RWPE2 (cell line): ENCODE data around the gene PPP1CC.

Experiments used
- ATAC-seq: fragments of 200-7000 bp; cut with Tn5 transposase; 3 replicates; pipeline ENCODE4 v1.9.1; 2021; ENCODE audit warnings: low read depth
- DNase-seq: peaks from one replicate; pipeline ENCODE4 v3.0.0-alpha.2; 2020; ENCODE audit warnings: low spot score
- H3K27ac ChIP-seq: fragments of 450-650 bp; 2 replicates; pipeline ENCODE4 v1.5.1; 2017; ENCODE audit warnings: mild to moderate bottlenecking; ENCODE audit not compliant: poor library complexity, severe bottlenecking
- H3K27me3 ChIP-seq: fragments of 250-450 bp; sonication (Bioruptor Pico); 2 replicates; pipeline ENCODE4 v1.5.1; 2021; ENCODE audit warnings: mild to moderate bottlenecking, moderate library complexity; ENCODE audit not compliant: insufficient read depth, poor library complexity, severe bottlenecking
- H3K36me3 ChIP-seq: fragments of 250-450 bp; sonication (Bioruptor Pico); 2 replicates; pipeline ENCODE4 v1.5.1; 2020; ENCODE audit warnings: low read depth, mild to moderate bottlenecking, moderate library complexity
- H3K4me1 ChIP-seq: fragments of 250-450 bp; sonication (Bioruptor Pico); 2 replicates; pipeline ENCODE4 v1.5.1; 2021; ENCODE audit warnings: mild to moderate bottlenecking, moderate library complexity; ENCODE audit not compliant: insufficient read depth, poor library complexity, severe bottlenecking
- H3K4me3 ChIP-seq: fragments of 250-450 bp; sonication (Bioruptor Pico); 2 replicates; pipeline ENCODE4 v1.5.1; 2021; ENCODE audit warnings: mild to moderate bottlenecking, moderate library complexity; ENCODE audit not compliant: severe bottlenecking
- H3K9me3 ChIP-seq: fragments of 250-450 bp; sonication (Bioruptor Pico); 2 replicates; pipeline ENCODE4 v1.5.1; 2021; ENCODE audit warnings: mild to moderate bottlenecking, moderate library complexity; ENCODE audit not compliant: severe bottlenecking
- TF ChIP-seq, protein P1 (sequence below): fragments of 450-650 bp; IDR thresholded peaks from one replicate; pipeline ENCODE4 v1.5.1; 2017; ENCODE audit warnings: mild to moderate bottlenecking, moderate library complexity; ENCODE audit not compliant: poor library complexity, severe bottlenecking

PPP1CC gene

GRCh38 chr12:110686294-110686903, 56.3 kb downstream of the PPP1CC start:
- H3K36me3 ChIP-seq: no peaks in the 10 kb centered on the region
- no peak overlapping the region for H3K4me3 ChIP-seq
- no peak for DNase-seq
- peaks cover 13% of the 10 kb centered on the region for H3K27me3 ChIP-seq
- TF ChIP-seq, protein P1, sequence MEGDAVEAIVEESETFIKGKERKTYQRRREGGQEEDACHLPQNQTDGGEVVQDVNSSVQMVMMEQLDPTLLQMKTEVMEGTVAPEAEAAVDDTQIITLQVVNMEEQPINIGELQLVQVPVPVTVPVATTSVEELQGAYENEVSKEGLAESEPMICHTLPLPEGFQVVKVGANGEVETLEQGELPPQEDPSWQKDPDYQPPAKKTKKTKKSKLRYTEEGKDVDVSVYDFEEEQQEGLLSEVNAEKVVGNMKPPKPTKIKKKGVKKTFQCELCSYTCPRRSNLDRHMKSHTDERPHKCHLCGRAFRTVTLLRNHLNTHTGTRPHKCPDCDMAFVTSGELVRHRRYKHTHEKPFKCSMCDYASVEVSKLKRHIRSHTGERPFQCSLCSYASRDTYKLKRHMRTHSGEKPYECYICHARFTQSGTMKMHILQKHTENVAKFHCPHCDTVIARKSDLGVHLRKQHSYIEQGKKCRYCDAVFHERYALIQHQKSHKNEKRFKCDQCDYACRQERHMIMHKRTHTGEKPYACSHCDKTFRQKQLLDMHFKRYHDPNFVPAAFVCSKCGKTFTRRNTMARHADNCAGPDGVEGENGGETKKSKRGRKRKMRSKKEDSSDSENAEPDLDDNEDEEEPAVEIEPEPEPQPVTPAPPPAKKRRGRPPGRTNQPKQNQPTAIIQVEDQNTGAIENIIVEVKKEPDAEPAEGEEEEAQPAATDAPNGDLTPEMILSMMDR: no peak
- H3K9me3 ChIP-seq: no peaks in the 10 kb centered on the region
- ATAC-seq: no peak
- no peaks in the 10 kb centered on the region for H3K4me1 ChIP-seq
- H3K27ac ChIP-seq: no peak overlapping the region

GRCh38 chr12:110684312-110684836, 58.3 kb downstream of the PPP1CC start:
- peaks cover 13% of the 10 kb centered on the region for H3K27me3 ChIP-seq
- no peaks in the 10 kb centered on the region for H3K4me1 ChIP-seq
- TF ChIP-seq, protein P1: no peak
- no peaks in the 10 kb centered on the region for H3K36me3 ChIP-seq
- no peak for ATAC-seq
- no peaks in the 10 kb centered on the region for H3K9me3 ChIP-seq
- no peak for DNase-seq
- no peak overlapping the region for H3K4me3 ChIP-seq
- H3K27ac ChIP-seq: no peak overlapping the region

GRCh38 chr12:110683888-110684287, 58.8 kb downstream of the PPP1CC start:
- TF ChIP-seq, protein P1: no peak
- Histone ChIP-seq H3K4me1 (no peaks in the 10 kb centered on the region), H3K9me3 (no peaks in the 10 kb centered on the region), H3K27ac (no peak overlapping the region), H3K36me3 (no peaks in the 10 kb centered on the region), H3K4me3 (no peak overlapping the region), H3K27me3 (peaks cover 13% of the 10 kb centered on the region)
- DNase-seq: no peak
- no peak for ATAC-seq

DNA sequence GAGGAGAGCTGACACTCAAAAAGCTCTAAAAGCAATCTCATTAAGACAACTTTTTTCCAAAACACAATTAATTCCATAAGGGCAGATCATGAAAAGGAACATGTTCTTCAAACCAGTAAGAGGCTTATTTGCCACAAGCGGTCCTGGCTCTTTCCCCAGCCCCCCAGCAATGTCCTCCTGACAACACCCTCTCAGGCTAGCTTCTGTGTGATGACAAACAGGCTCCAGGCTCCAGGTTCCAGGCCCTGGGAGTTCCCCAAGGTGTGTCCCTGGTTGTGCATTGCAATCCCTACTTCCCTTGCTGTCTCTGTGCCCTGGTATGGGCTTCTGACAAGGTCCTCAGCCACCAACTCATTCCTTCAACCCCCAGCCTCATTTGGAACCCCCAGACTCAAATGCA, 62.7 kb downstream of the PPP1CC start:
- Histone ChIP-seq H3K27ac (no peak overlapping the region), H3K4me3 (no peak overlapping the region)

DNA sequence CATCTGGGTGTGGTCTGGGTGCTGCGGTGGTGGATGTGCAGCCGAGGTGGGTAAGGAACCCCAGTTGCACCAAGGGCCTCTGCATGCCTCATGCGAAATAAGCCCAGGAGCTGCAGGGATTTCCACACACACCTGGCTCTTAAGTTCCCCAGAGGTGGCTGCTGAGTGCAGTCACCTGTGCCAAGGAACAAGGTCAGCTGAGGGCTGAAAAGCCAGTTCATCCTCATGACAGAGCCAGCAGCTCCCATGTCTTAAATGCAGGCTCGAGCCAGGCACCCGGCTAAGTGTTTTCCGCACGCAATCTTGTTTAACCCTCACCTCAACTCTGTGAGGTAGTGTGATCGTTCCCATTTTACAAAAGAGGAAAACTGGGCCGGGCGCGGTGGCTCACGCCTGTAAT, 63.5 kb downstream of the PPP1CC start:
- H3K4me3 ChIP-seq: no peak overlapping the region
- H3K4me1 ChIP-seq: no peaks in the 10 kb centered on the region
- ATAC-seq (no peak), DNase-seq (no peak)
- H3K36me3 ChIP-seq: no peaks in the 10 kb centered on the region
- no peak overlapping the region for H3K27ac ChIP-seq
- no peaks in the 10 kb centered on the region for H3K9me3 ChIP-seq
- TF ChIP-seq, protein P1: no peak
- H3K27me3 ChIP-seq: no peaks in the 10 kb centered on the region

More for the DNA sequence above, 62.7 kb downstream of the PPP1CC start:
- no peak for DNase-seq
- TF ChIP-seq, protein P1: no peak
- Histone ChIP-seq H3K27me3 (no peaks in the 10 kb centered on the region), H3K36me3 (no peaks in the 10 kb centered on the region), H3K4me1 (no peaks in the 10 kb centered on the region), H3K9me3 (no peaks in the 10 kb centered on the region)
- ATAC-seq: no peak
